DMS79 (cell line): ENCODE data around the gene GPX4.

ENCODE experiments used
- DNase-seq: peaks from one replicate; lab custom pipeline; 2025; lab: John Stamatoyannopoulos, UW

GPX4 gene

DNA sequence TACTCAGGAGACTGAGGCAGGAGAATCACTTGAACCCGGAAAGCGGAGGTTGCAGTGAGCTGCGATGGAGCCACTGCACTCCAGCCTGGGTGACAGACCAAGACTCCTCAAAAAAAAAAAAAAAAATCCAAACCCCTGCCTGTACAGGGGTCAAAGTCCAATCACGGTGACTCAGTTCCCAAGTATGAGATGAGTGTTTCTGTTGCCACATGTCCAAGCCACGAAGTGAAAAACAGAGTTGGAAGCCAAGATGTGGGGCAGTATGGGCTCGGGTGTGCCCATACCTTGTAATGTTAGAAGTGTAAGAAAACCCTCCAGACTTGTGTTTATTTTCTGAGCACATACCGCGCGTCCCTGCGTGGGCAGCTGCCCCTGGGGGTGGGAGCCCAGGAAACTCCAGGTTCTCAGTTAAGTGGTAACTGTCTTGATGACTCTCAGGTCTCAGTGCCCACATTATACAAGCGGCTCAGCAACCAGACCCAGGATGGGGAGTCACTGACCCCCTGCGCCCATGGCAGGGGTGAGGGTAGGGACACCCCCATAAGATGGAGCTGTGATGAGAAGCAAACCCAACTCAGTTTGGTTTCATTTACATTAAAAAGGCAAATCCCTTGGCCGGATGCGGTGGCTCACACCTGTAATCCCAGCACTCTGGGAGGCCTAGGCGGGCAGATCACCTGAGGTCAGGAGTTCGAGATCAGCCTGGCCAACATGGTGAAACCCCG lies 1.2 kb upstream of the GPX4 start:
- DNase-seq = no peak

- no peak for DNase-seq
Measured at GRCh38 chr19:1103132-1103707, 574 bp upstream of the GPX4 start.

- peak; percentile 15 for DNase-seq
Measured at GRCh38 chr19:1104311-1105007, 665 bp downstream of the GPX4 start.

- DNase-seq = no peak
Measured at GRCh38 chr19:1105008-1105872, 1.4 kb downstream of the GPX4 start.

GRCh38 chr19:1105873-1106840 lies 2.4 kb downstream of the GPX4 start:
- DNase-seq = no peak

- no peak for DNase-seq
Measured at GRCh38 chr19:1106841-1107660, 3.3 kb downstream of the GPX4 start.

- DNase-seq = no peak
Measured at GRCh38 chr19:1107661-1108261, 4.0 kb downstream of the GPX4 start.

DNA sequence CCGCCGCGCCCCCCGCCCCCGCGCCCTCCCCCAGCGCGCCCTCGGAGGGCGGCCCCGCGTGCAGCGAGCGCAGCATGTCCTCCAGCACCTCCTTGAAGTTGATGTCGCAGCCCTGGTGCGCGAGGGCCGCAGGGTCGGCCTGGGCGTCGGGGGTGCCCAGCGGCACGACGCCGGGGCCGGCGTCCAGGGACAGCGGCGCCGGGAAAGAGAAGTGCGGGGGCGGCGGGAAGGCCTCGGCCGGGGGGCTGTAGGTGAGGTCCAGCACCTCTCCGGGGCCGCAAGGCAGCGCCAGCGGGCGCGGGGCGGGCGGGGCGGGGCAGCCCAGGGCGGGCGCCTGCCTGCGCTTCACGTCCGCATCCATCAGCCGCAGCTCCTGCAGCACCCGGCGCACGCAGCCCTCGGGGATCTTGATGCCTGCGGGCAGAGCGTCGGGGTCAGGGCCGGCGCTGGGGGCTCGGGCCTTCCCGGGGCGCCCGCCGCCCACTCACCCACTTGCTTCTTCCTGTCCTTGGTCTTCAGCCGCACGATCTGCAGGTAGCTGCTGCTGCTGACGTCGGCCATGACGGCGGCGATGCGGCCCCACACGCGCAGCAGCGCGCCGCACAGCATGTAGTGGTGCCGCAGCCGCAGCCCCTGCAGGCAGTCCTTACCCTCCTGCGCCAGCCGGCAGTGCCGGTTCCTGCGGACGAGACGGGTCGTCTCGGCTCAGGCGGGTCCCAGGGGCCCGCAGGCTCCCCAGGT lies 4.7 kb downstream of the GPX4 start:
- no peak for DNase-seq

- DNase-seq = no peak
Measured at GRCh38 chr19:1109032-1109551, 5.3 kb downstream of the GPX4 start.

GRCh38 chr19:1109697-1110671 lies 6.2 kb downstream of the GPX4 start:
- DNase-seq = no peak

GRCh38 chr19:1110809-1111640 lies 7.2 kb downstream of the GPX4 start:
- DNase-seq = no peak

DNA sequence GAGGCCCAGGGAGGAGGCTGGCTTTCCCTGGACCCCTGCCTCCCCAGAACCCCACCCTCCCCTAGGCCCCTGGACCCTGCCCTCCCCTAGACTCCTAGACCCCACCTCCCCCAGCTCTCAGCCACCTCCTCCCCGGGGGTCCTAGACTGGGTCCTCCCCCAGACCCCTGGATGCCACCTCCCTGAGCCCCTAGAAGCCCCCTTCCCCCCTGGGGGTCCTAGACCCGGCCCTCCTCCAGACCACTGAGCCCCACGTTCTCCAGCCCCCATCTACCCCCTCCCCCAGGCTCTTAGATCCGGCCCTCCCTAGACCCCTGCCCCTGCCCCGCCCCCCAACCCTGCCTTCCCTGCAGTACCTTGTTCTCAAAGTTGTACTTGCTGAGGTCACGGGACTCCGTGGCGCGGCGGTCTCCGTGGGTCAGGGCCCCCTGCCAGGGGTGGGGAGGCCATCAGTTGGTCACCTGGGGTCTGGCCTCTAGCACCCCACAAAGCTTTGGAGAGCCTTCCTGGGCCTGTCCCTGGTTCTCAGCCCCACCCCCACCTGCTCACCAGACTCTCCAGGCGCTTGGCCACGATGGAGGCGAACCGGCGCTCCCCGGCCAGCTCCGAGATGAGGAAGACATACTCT lies 8.0 kb downstream of the GPX4 start:
- no peak for DNase-seq

DNA sequence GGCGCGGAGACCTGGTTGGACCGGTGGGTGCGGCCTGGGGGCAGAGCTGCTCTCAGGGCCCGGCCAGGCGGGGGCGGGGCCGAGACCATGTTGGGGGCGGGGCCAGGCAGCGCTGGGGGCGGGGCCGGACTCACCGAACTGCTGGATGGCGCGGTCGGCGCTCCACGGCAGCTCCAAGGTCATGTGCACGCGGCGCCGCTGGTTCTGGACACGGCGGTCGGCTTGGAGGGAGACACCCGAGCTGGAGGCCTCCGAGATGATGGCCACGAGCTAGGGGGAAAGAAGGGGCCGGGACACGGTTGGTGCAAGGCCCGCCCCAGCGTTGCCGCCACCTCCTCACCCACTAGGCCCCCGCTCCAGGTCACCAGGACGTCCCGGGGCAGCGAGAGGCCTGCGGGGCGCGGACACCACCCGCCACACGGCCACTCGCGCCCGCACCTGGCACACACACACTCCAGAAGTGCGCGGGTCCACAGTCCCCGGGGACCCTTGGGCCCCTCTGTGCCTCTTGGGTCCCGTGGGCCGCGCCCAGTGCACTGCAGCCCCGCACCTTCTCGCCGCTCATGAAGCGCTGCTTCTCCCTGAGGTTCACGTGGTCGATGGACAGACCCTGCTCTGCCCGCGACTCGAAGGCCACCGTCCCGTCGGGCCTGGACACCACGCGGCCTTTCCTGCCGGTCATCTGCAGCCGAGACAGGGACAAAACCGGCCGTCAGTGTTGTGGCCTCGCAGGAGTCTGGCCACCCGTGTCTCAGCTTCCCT lies 8.7 kb downstream of the GPX4 start:
- no peak for DNase-seq

GRCh38 chr19:1113030-1113985 lies 9.5 kb downstream of the GPX4 start:
- DNase-seq = no peak
